ENCODE data around the gene USO1.
"Not testable (repeated sequence)": the region's sequence is repeated elsewhere in the genome, so short reads cannot be mapped to it uniquely, and the experiment has no call there.

USO1 gene

GRCh38 chr4:75724066-75724866 is at the start of gene USO1:
USO1 (plus strand) TSS chr4:75724577; CDS start chr4:75724820, 243 bp downstream.
- in situ Hi-C loops (cut with HindIII; ENCODE audit: low sequenced_read_pairs): no loop called here

GRCh38 chr4:75675004-75675531 is 49.3 kb upstream of the USO1 start:
- in situ Hi-C loops (cut with HindIII; ENCODE audit: low sequenced_read_pairs): no loop called here

GRCh38 chr4:75678473-75678872 is 45.9 kb upstream of the USO1 start:
- in situ Hi-C loops (cut with HindIII; ENCODE audit: low sequenced_read_pairs): no loop called here

- in situ Hi-C loops (cut with HindIII; ENCODE audit: low sequenced_read_pairs): no loop called here
These were observed 45.4 kb upstream of the USO1 start for GRCh38 chr4:75678965-75679364.

GRCh38 chr4:75679876-75680575 is 44.4 kb upstream of the USO1 start:
- in situ Hi-C loops (cut with HindIII; ENCODE audit: low sequenced_read_pairs): no loop called here

GRCh38 chr4:75683482-75684155 is 40.8 kb upstream of the USO1 start:
- in situ Hi-C loops (cut with HindIII; ENCODE audit: low sequenced_read_pairs): no loop called here

GRCh38 chr4:75685546-75686189 is 38.7 kb upstream of the USO1 start:
- in situ Hi-C loops (cut with HindIII; ENCODE audit: low sequenced_read_pairs): no loop called here

- in situ Hi-C loops (cut with HindIII; ENCODE audit: low sequenced_read_pairs): no loop called here
These were observed 38.0 kb upstream of the USO1 start for GRCh38 chr4:75686346-75686745.

GRCh38 chr4:75687125-75687524 is 37.3 kb upstream of the USO1 start:
- in situ Hi-C loops (cut with HindIII; ENCODE audit: low sequenced_read_pairs): not testable (repeated sequence)

GRCh38 chr4:75692066-75692465 is 32.3 kb upstream of the USO1 start:
- in situ Hi-C loops (cut with HindIII; ENCODE audit: low sequenced_read_pairs): not testable (repeated sequence)

GRCh38 chr4:75696071-75696470 is 28.3 kb upstream of the USO1 start:
- in situ Hi-C loops (cut with HindIII; ENCODE audit: low sequenced_read_pairs): no loop called here

- in situ Hi-C loops (cut with HindIII; ENCODE audit: low sequenced_read_pairs): no loop called here
These were observed 27.8 kb upstream of the USO1 start for GRCh38 chr4:75696581-75696980.

GRCh38 chr4:75698162-75698962 is 26.0 kb upstream of the USO1 start:
- in situ Hi-C loops (cut with HindIII; ENCODE audit: low sequenced_read_pairs): no loop called here

- in situ Hi-C loops (cut with HindIII; ENCODE audit: low sequenced_read_pairs): no loop called here
These were observed 25.5 kb upstream of the USO1 start for GRCh38 chr4:75698963-75699228.

- in situ Hi-C loops (cut with HindIII; ENCODE audit: low sequenced_read_pairs): no loop called here
These were observed 25.1 kb upstream of the USO1 start for GRCh38 chr4:75699299-75699698.

- in situ Hi-C loops (cut with HindIII; ENCODE audit: low sequenced_read_pairs): no loop called here
These were observed 21.4 kb upstream of the USO1 start for GRCh38 chr4:75702919-75703411.

GRCh38 chr4:75705198-75705977 is 19.0 kb upstream of the USO1 start:
- in situ Hi-C loops (cut with HindIII; ENCODE audit: low sequenced_read_pairs): no loop called here

GRCh38 chr4:75708218-75708691 is 16.1 kb upstream of the USO1 start:
- in situ Hi-C loops (cut with HindIII; ENCODE audit: low sequenced_read_pairs): no loop called here

- in situ Hi-C loops (cut with HindIII; ENCODE audit: low sequenced_read_pairs): no loop called here
These were observed 14.1 kb upstream of the USO1 start for GRCh38 chr4:75710246-75710645.

Data from DLD1 (cell line).